Stimulated activated CD8-positive, alpha-beta memory T cell treated with anti-CD3 and anti-CD28 coated beads, Interleukin-7, amount 100 ng/mL, for 24 hours (primary cell): ENCODE results near the gene SHISAL1.
"Not testable (repeated sequence)": the region's sequence is repeated elsewhere in the genome, so short reads cannot be mapped to it uniquely, and the experiment has no call there.

Experiments used
- DNase-seq: peaks from one replicate; pipeline ENCODE4 v3.0.0-alpha.2; 2020; ENCODE audit warnings: low read depth

SHISAL1 gene

GRCh38 chr22:44260216-44261035, 52.3 kb downstream of the SHISAL1 start:
- DNase-seq = no peak

DNA sequence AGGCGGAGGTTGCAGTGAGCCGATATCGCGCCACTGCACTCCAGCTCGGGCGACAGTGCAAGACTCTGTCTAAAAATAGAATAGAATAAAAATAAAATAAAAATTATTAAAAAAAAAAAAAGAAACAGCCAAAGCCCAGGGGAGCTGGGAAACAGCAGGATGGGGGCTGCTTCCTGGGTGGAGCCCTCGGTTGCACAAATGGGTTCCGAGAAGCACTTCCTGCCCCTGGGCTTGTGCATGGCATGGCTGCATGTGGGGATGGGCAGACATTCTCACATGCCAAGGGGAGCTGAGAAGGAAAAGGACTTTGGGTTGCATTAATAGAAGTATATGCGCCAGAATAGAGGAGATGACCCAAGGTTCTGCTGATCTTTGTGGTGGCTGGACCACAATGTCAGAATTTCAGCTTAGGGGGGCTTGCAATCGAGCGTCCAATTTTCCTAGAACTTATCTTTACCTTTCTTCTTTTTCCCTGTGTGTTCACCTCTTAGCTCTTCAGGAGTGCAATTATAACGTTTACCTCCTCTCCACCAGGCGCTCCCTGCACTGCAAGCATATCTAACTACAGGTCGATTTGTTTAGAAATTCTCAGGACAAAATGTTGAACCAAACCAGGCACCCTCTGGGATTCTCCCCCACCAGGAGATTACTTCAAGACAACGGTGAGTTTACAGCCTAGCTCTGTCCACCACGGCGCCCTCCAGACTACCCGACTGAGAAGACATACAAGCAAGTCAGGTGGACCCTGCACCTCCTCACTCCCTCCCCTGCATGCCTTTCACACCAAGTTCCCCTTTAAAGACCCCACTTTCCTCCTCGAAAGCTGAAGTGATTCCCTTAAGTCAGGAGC, 53.2 kb downstream of the SHISAL1 start:
- DNase-seq = no peak

GRCh38 chr22:44256556-44257485, 55.9 kb downstream of the SHISAL1 start:
- no peak for DNase-seq

GRCh38 chr22:44256085-44256484, 56.7 kb downstream of the SHISAL1 start:
- DNase-seq = no peak

DNA sequence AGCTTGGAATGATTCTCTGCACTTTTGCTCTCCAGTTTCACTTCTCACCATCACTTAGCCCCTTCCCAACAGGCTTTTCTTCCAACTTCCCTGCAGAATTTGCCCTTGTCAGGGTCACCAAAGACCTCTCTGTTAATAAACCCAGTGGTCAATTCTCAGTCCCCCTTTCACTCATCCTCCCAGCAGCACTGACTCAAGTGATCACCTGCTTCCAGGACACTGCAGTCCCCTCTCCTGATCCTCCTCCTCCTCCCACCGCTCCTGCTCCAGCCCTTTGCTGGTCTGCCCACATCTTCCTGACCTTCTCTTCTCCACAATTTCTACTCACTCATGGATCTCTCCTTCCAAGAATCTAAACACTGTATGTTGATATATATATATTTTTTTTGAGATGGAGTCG, 57.9 kb downstream of the SHISAL1 start:
- no peak for DNase-seq

GRCh38 chr22:44249376-44250147, 63.2 kb downstream of the SHISAL1 start:
- no peak for DNase-seq

GRCh38 chr22:44248926-44249325, 63.8 kb downstream of the SHISAL1 start:
- DNase-seq = no peak

- DNase-seq = no peak
Observed at GRCh38 chr22:44247923-44248892, 64.5 kb downstream of the SHISAL1 start.

DNA sequence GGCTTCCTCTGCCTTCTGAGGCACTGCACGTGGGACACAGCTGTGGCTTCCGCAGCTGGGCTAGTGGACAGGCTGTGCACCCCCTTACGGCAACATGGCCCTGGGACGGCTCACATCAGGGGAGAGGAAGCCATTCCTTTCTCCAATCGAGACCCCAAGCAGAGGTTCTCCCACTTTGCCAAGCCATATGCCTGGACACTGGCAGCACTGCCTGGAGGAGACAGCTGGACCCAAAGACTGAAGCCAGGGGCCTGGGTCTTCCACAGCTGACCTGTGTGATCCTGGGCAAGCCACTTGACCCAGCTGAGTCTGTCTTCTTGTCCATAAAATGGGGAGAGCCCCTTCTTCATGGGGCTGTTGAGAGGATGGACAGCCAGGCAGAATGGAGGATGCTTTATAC, 65.4 kb downstream of the SHISAL1 start:
- DNase-seq = no peak

GRCh38 chr22:44246615-44247326, 66.0 kb downstream of the SHISAL1 start:
- no peak for DNase-seq

- DNase-seq = no peak
Observed at GRCh38 chr22:44245867-44246266, 66.9 kb downstream of the SHISAL1 start.

- DNase-seq = no peak
Observed at GRCh38 chr22:44245438-44245837, 67.3 kb downstream of the SHISAL1 start.

GRCh38 chr22:44244265-44244822, 68.4 kb downstream of the SHISAL1 start:
- no peak for DNase-seq

DNA sequence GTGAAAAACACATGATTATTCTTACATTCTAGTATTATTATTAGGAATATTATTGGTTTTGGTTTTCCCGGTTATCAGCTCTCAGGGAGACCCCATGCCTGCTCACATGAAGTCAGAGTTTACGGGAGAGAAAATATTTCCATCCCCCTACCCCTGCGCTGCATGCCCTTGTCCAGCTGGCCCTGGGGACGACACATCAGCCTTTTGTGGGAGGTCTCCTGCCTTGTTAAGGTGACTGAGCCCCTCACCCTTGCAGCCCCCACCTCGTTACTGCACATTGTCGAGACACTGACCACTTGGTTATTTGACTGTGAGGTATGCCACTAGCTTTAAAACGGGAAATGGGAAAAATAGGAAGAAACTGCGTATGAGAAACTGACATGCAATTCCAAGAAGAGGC, 69.0 kb downstream of the SHISAL1 start:
- no peak for DNase-seq

DNA sequence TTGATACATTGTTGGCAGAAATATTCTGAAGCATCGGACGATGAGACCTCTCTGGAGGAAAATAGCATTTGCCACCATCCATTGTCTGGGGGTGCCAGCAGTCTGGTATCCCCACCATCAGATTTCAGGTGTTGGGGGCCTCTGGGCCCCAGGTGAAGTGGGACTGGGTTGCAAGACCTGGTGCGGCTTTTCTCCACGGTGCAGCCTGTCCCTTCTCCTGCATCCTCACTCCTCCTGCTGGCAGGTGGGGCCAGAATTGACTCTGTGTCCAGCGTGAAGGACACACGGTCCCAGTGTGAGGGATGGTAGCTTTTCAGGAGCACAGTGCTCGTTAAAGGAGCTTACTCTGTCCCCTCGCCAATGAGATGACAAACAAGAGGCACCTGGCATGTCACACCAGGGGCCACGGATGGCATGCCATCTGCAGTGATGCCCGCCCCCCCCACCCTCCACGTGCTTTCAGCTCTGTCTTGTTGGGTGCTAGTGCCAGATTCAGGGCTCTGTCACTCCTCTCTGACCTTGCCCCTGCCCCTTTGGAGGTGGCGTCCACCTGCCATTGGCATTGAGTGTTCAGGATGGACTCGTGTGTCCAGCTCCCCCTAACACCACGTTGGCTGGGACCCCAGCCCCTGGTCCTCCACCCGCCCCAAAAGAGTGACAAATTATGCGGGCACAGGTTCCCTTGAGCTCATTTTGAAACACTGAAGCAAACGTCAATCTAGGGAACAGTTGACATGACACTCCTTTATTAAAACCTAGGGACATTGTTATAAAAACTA, 69.6 kb downstream of the SHISAL1 start:
- DNase-seq = no peak

DNA sequence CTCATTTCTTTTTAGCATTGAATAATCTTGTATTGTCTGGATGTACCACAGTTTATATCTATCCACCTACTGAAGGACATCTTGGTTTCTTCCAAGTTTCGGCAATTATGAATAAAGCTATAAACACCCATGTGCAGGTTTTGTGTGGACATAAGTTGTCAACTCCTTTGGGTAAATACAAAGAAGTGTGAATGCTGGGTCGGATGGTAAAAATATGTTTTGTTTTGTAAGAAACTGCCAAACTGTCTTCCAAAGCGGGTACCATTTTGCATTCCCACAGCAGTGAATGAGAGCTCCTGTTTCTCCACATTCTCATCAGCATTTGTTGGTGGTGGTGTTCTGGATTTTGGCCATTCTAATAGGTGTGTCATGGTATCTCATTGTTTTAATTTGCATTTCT, 71.6 kb downstream of the SHISAL1 start:
- not testable (repeated sequence) for DNase-seq

GRCh38 chr22:44237290-44237689, 75.5 kb downstream of the SHISAL1 start:
- DNase-seq = no peak

DNA sequence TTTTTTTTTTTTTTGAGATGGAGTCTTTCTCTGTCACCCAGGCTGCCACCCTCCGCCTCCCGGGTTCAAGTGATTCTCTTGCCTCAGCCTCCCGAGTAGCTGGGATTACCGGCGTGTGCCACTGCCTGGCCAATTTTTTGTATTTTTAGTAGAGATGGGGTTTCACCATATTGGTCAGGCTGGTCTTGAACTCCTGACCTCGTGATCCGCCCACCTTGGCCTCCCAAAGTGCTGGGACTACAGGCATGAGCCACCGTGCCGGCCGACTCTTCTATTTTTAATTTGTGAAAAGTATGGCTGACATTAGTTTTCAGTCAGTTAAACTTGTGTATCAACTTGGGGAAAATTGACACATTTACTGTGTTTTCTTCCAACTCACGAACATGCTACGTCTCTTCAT, 78.4 kb downstream of the SHISAL1 start:
- DNase-seq = not testable (repeated sequence)
